Activated CD8-positive, alpha-beta memory T cell treated with anti-CD3 and anti-CD28 coated beads for 4 hours (primary cell): ENCODE results near the gene RAB1A.

ENCODE experiments used
- DNase-seq, 2 donors: peaks; one replicate each; pipeline ENCODE4 v3.0.0-alpha.2; 2020; ENCODE audit warnings: low read depth in 2 of 2

RAB1A gene

DNA sequence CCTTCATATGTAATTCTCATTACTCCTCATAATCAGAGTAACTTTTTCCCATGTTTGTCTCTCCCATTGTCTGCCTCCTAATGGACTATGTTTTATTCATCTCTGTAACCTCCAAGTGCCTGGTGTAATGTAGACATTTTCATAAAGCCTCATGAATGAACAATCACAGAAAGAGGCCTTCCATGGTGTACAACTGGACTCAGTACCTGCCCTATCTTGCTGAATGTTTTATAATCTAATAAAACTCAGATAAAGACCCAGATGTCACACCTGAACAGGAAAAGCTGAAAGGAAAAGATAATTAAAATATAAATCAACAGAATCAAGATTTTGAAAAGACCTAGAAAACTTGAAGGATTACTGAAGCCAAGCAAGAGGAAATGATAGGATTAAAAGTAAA lies 36.7 kb downstream of the RAB1A start:
- no peak for DNase-seq

DNA sequence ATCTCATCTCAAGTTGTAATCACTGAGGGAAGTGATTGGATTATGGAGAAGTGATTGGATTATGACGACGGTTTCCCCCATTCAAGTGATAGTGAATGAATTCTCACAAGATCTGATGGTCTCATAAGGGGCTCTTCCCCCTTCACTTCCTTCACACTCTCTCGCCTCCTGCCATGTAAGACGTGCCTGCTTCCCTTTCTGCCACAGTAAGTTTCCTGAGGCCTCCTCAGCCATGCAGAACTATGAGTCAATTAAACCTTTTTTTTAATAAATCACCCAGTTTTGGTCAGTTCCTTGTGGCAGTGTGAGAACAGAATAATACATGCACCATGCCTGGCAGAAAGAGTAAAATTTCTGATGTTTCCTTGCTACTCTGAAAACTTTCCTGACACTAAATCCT lies 37.1 kb downstream of the RAB1A start:
- DNase-seq: no peak

DNA sequence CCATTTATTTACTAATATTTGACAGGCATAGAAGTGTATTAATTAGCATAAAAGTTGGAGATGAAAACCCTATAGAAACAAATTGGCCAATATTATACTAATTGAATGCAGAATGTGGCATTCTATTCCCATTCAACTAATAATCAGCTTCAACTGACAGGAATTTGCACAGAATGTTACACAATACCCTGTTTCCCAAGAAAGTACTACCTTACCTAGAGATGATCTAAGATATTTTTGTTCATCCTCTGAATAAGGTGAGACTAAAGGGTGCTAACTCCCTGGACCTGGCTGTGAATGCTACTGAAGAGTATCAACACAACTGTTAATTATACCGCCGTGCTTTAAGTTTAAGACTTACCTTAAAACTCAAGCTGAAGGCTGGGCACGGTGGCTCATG lies 44.8 kb downstream of the RAB1A start:
- no peak for DNase-seq

DNA sequence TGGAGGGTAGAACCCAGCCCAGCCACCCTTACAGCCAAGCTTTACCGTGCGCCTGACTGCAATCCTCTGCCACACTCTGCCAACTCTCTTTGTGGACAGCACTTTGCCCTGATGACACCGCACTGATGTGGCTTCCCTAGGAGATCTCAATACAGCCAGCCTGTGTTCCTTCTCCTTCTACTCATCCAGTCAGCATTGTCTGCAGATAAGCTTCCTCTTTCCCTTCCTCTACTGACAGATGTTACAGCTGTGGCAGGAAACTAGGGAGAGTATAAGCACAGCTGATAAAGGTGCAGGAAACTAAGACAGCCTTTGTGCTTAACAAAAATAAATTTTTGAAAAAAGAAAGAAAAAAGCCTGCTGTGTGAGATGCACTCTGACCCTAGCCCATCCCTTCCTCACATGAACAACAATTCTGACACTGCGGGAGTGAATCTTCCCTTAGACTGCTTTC lies 48.6 kb downstream of the RAB1A start:
- DNase-seq: no peak

DNA sequence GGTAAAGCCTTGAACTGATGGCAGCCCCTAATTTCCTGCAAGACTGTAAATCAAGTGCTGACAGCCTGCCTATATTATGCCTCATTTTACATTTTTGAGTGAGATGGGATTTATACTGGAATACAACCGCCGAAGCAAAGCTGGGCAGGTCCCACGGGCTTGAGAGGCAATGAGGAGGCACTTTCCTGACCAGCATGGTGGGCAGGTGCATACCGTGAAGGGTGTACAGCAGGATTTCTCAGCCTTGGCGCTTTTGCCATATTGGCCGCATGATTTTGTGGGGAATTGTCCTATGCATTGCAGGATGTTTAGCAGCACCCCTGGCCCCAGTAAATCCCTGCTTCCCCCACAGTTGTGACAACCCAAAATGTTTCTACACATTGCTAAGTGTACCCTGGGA lies 50.9 kb downstream of the RAB1A start:
- DNase-seq: no peak

DNA sequence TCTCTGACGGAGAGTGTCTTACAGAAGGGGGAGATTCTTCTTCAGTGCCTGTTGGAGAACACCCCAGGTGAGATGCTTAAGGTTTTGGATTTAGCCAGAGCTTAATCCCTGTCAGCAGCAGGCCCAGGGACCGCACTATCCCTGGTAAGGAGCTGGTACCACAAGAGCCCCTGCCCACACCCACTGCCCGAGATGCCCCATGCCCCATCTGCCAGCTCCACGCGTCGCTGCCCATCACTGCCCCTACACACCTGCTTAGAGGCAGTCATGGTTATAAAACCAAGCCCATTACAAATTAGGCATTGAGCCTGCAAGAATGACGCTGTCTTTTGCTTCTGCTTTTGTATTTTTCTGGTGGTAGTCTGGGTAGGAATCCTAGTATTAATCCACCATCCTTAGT lies 52.0 kb downstream of the RAB1A start:
- DNase-seq: no peak

DNA sequence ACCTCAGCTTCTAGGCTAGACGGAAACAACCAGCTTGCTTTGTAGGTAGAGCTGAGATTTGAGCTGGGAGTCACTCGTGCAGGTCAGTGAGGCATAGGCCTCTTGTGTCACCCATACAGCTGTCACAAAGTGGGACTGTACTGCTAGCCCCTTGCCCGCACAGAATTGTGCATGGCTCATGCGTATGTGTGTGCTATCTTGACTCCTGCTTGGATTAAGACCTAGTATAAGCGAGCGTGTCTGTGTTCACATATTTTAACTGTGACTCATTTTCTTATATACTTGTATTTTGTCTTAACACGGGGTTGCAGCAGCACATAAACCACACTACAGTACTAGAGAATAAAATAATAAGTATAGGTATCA lies 53.6 kb downstream of the RAB1A start:
- DNase-seq: no peak

DNA sequence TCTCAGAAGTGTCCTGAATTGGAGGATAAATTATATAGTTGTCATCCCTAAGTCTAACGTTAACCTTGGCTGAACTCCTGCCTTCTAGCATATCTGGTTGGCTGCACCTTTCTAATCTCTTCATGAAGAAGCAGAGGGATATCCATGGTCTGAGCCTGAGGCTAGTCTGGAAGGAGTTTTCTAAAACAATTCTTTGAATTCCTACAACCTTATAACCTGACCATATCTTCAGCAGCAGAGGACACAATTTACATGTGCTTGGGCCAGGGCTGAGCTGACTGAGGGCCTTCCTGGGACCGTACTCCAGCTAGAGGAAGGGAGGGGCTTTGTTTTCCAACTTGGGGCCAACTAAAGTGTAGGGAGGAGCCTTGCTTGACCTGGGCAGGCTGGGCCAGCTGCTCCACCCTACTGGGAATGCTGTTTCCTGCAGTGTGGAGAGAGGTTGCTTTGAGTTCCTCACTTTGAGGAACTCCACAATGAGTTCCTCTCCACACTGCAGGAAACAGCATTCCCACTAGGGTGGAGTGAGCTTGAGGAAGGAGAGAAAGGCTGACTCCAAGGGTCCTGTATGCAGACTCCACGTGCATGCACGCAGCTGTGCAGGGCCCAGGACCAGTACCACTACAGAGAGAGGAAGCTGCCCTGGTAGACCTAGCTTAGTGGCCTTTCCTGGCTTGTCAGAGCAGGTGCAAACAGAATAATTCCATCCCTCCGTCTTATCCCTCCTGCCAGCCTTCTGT lies 54.1 kb downstream of the RAB1A start:
- DNase-seq: no peak

DNA sequence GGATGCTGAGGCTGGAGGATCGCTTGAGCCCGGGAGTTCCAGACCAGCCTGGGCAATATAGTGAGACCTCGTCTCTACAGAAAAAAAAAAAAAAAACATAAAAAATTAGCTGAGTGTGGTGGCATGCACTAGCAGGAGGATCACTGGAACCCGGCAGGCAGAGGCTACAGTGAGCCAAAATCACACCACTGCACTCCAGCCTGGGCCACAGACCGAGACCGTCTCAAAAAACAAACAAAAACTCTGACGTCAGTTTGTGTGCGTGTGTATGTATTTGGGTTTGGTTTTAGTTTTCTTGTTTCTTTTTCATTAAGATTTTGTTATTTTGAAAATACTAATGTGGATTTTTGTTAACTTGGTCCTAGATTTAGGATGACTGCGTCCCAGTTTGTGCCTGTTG lies 54.7 kb downstream of the RAB1A start:
- DNase-seq: no peak

DNA sequence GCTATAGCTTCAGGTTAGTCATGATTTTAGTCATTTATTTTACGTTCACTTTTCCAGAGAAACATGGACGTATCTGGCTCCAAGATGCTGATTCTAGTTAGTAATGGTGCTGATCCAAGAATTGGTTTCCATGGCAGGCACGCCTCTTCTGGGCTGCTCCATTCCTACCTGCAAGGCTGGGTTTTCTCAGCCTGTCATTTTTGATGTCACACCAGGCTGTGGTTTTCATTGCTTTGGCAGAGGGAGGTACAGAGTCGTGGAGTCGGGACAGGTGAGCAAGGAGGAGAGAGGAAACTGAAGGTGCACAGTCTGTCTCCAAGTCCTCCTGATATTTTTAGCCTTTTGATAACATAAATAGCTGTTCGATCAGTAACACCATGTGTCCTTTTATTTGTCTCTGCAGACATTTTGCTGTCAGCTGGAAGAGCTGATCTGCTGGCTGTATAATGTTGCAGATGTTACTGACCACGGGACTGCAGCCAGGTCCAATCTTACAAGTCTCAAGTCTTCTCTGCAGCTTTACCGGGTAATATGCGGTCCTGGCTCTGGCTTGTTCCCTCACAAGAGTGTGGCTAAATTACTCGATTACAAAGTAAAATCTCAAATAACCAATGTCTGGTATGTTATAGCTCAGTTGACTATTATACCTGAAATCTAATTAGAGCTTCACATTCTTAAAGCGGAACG lies 55.9 kb downstream of the RAB1A start:
- no peak for DNase-seq

DNA sequence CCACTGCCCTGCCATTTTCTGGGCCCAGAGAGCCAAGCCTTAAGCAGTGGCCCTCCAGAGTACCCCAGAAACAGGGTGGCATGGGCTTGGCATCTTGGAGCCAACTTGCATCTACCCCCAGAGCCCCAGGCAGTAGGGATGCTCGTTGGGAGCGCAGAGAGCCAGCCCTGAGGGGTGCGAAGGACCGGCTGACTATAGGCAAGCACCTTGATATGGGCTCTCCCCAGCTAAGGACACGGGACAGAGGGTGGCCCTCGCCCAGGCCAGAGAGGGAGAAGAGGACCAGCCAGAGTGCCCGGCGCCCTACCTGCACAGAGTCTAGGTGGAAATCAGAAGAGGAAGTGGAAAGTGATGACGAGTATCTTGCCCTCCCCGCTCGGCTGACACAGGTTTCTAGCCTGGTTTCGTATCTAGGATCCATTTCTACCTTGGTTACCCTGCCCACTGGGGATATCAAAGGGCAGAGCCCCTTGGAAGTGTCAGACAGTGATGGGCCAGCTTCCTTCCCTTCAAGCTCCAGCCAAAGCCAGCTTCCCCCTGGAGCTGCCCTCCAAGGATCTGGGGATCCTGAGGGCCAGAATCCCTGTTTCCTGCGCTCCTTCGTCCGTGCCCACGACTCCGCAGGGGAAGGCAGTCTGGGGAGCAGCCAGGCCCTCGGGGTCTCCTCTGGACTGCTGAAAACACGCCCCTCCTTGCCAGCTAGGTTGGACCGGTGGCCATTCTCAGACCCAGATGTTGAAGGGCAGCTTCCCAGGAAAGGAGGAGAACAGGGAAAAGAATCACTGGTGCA lies 57.5 kb downstream of the RAB1A start:
- DNase-seq: no peak

DNA sequence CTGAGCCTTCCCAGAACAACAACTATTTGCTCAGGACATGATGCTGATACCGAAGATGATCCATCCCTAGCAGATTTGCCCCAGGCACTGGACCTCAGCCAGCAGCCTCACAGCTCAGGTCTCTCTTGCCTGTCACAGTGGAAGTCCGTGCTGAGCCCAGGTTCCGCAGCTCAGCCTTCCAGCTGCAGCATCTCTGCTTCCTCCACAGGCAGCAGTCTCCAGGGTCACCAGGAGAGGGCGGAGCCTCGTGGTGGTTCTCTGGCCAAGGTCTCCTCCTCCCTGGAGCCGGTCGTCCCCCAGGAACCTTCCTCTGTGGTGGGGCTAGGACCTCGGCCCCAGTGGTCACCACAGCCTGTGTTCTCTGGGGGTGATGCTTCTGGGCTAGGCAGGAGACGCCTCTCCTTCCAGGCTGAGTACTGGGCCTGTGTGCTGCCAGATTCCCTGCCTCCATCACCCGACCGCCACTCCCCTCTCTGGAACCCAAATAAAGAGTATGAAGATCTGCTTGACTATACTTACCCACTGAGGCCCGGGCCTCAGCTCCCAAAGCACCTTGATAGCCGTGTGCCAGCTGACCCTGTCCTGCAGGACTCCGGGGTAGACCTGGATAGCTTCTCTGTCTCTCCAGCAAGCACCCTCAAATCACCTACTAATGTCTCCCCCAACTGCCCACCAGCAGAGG lies 58.3 kb downstream of the RAB1A start:
- no peak for DNase-seq

DNA sequence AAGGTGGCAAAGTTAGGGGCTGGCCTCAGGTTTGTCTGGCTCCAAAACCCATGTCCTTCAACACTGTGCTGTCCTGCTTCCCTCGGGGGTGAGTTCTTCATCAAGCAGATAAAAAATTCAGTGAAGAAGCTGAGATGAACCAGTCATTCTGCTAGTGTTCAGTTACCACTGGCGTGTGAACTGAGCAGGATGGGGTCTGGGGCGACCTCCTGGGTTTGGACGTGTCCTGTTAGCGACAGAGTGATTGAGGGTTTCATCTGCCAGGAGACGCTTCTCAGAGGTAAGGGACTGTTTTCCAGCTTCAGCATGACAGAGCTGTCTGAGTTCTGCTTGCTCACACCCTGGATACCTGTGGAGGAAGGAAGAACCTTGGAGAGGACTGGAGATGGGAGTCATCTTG lies 59.0 kb downstream of the RAB1A start:
- DNase-seq: no peak

DNA sequence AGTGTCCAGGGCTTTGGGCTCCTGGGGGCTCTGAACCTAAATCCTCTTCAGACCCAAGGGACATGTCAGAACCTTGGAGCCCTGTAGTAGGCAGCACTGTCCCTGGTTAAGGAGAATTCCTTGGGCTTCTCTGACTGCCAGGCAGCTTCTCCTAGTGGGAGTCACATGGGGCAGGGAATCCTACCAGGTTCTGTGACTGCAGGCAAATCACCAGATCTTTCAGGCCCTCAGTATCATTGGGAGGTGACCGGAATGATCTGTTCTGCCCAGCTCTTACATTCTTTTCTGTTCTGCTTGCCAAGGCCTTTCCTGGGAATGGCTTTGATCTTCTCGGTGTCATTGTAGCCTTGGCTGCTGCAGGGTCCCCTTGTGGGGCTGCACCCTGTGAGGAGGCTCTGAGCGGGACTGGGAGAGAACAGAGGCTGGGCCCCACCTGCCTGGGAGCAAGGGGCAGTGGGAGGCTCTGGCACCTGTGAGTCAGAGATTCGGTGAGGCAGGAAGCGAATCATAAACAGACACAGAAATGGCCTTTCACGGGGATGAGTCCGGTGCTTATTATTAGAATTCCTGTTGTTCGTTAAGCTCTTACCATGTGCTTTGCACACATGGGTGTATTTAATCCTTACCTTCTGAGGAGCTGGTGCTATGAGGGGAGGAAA lies 59.6 kb downstream of the RAB1A start:
- no peak for DNase-seq

DNA sequence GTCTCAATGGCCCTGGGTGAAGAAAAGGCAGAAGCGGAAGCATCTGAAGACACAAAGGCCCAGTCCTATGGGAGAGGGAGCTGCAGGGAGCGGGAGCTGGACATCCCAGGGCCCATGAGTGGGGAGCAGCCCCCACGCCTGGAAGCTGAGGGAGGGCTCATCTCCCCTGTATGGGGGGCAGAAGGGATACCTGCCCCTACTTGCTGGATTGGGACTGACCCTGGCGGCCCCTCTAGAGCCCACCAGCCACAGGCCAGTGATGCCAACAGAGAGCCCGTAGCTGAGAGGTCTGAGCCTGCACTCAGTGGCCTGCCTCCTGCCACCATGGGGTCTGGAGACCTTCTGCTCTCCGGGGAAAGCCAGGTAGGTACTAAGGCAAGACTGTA lies 60.5 kb downstream of the RAB1A start:
- no peak for DNase-seq

DNA sequence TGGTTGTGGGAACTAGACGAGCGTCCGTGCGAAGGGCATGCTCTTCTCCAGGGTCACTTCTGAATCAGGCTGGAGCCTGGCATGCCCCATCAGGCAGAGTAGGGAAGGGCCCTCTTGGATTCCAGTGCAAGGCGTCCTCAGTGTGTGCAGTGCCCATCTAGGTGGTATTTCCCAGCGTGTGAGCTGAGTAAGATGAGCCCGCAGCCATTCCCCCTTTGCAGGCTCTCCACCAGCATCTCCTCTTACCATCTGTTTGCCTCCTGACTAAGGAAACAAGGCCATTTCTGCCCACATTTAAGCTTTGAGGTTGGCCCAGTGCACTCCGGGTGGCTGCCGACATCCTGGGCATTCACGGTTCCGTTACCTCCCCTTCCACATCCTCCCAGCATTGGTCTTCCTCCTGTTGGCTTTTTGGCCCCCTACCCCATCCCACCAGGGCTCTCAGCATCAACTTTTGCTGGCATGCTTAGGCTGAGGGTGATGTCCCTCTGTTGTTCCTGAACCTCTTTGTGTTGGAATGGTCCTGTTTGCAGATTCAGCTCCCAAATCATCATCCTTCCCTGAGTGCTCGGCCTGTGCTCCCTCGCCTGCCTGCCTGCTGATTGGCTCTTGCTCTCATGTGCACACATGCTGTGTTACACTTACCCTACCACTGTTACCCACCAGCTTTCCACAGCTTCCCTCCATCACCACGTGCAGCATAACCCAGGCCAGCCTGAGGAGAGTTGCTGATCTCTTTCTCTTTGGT lies 61.9 kb downstream of the RAB1A start:
- no peak for DNase-seq

DNA sequence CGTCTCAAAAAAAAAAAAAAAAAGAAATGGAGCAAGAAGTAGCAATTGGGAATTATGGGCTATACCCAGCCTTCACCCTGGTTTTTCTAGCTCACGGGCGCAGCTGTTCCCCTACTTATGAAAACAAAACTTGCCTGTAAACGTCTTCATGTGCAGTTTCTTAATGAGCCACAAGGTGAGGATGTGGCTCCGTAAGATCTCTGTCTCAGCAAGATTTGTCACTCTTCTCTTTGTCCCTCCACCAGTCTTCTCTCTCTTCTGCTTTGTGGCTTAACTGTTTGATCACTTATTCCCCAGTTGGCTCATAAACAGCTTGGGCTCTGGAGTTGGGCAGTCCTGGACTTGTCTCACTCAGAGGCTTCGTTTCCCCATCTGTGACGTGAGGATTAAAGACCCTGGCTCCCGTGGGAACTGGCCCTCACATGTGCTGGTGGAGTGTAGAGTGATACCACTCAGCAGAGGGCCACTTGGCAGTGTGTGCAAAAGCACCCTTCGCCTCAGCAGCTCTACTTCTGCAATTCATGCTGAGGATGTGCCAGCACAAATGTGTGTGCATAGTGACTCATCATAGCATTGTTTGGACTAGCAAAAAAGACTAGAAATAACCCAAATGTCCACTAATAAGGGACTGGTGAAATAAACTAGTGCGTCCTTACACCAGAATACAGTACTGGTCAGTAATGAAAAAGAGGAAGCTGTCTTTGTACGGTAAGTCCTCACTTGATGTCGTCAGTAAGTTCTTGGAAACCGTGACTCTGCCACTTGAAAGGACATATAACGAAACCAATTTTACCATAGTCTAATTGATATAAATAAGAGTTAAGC lies 65.0 kb downstream of the RAB1A start:
- no peak for DNase-seq

DNA sequence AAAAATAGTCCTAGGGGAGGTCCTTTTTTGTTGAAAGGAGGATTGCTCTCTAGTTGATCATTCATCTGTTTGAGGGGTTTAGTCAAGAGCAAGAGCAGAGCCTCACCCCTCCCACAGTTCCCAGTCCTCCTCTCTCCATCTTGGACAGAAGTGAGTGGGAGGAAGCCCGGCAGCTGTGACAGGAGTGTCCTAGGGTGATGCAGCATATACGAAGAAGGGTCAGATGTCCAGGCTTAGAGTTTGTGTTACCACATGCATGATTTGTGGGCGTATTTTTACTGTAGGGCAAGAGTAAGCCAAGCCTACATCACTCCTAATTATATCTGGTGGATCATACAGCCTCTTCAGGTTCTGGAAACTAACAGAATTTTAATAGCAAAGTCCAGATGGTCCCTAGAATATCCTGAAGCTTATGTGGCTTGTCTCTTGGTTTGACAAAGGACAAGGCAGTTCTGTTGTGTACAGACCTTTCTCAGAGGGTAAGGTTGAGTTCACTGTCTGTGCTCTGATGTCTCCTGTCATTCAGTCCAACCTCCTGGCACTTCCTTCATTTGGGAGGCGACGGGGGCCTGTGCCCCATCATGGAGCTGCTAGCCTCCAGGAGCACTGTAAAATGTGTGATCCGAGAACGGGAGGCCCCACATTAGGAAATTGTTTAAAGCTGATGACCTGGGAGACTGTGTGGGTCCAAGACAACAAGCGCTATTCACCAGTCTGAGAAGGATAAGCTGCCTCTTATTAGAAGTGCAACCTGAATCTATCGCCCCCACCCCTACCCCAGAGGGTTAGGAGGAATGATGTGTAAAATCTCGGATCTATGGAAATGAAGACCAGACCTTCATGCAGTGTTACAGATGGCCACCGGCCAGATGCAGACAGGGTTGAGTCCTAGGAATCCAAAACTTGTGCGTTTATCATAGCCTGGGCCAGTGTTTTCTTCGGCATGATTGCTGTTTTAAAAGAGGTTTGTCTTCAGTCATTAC lies 66.8 kb downstream of the RAB1A start:
- no peak for DNase-seq

DNA sequence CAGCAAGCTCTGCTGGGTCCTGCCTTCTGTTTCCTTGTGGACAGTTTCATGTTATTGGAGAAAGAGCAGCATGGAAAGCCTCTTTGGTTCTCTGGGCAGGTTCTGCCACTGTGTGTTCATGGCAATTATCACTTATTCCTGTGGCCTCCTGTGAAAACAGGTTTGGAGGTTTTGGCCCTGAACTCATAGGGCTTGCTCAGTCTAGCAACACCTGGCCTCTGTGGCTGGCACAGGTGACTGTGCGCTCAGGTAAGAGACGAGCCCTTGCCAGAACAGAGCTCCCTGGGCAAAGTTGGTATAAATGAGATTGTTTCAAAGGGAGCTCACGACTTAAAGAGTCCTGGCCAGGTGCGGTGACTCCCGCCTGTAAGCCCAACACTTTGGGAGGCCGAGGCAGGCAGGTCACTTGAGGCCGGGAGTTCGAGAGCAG lies 68.0 kb downstream of the RAB1A start:
- no peak for DNase-seq
